ENCODE results near the gene OGA.

GRCh38 chr10:101782811-101783735 lies 35.2 kb downstream of the OGA start, which contains the start of gene NPM3:
- TF ChIP-seq CTCF (IDR thresholded peaks at IDR 0.05) (no peak), EZH2phosphoT487 (IDR thresholded peaks at IDR 0.05) (no peak), EZH2 (IDR thresholded peaks at IDR 0.05) (no peak)

Measured in neural progenitor cell (in vitro differentiated cells).